ENCODE results near the gene PDCD1LG2.
"Not testable (repeated sequence)": the region's sequence is repeated elsewhere in the genome, so short reads cannot be mapped to it uniquely, and the experiment has no call there.

PDCD1LG2 gene

GRCh38 chr9:5510360-5510931, at the start of gene PDCD1LG2:
Gene PDCD1LG2 (plus strand): TSS chr9:5510531. CDS start chr9:5522547, 12,016 bp downstream.
- peak; percentile 70 to 76 for DNase-seq

- not testable (repeated sequence) for DNase-seq
Measured at GRCh38 chr9:5464831-5465330, 45.5 kb upstream of the PDCD1LG2 start.

- no peak for DNase-seq
Measured at GRCh38 chr9:5466005-5466404, 44.3 kb upstream of the PDCD1LG2 start.

GRCh38 chr9:5466766-5467165, 43.6 kb upstream of the PDCD1LG2 start:
- DNase-seq, result no peak

GRCh38 chr9:5468850-5469249, 41.5 kb upstream of the PDCD1LG2 start:
- no peak for DNase-seq

- DNase-seq, result no peak
Measured at GRCh38 chr9:5470122-5470521, 40.2 kb upstream of the PDCD1LG2 start.

GRCh38 chr9:5470816-5471215, 39.5 kb upstream of the PDCD1LG2 start:
- DNase-seq, result no peak

GRCh38 chr9:5475611-5476010, 34.7 kb upstream of the PDCD1LG2 start:
- not testable (repeated sequence) for DNase-seq

- peak in 1 of 2 experiments; percentile 35 for DNase-seq
Measured at GRCh38 chr9:5478206-5478605, 32.1 kb upstream of the PDCD1LG2 start.

GRCh38 chr9:5479994-5480694, 30.2 kb upstream of the PDCD1LG2 start:
- DNase-seq, result no peak

GRCh38 chr9:5480919-5481318, 29.4 kb upstream of the PDCD1LG2 start:
- no peak for DNase-seq

- no peak for DNase-seq
Measured at GRCh38 chr9:5481322-5482040, 28.9 kb upstream of the PDCD1LG2 start.

- DNase-seq, result no peak
Measured at GRCh38 chr9:5482194-5482593, 28.1 kb upstream of the PDCD1LG2 start.

- DNase-seq, result no peak
Measured at GRCh38 chr9:5483306-5483705, 27.0 kb upstream of the PDCD1LG2 start.

- no peak for DNase-seq
Measured at GRCh38 chr9:5485378-5486085, 24.8 kb upstream of the PDCD1LG2 start.

- no peak for DNase-seq
Measured at GRCh38 chr9:5486988-5487387, 23.3 kb upstream of the PDCD1LG2 start.

- DNase-seq, result no peak
Measured at GRCh38 chr9:5488221-5489008, 21.9 kb upstream of the PDCD1LG2 start.

- DNase-seq, result no peak
Measured at GRCh38 chr9:5489630-5490490, 20.5 kb upstream of the PDCD1LG2 start.

- no peak for DNase-seq
Measured at GRCh38 chr9:5492965-5493678, 17.2 kb upstream of the PDCD1LG2 start.

GRCh38 chr9:5493679-5494511, 16.4 kb upstream of the PDCD1LG2 start:
- DNase-seq, result peak; percentile 38 to 59
